ENCODE results near the gene MNT. TPM values are rescaled to one million over a fixed set of nuclear protein-coding genes. Genes with fewer than 3 reads are reported as not detected.

MNT gene
- total and polyA plus RNA-seq, 2 of the 8 experiments (the other 6 are each of a cell fraction or from before 2014, with no cell fraction given) = 5.0 to 17.3 TPM

DNA sequence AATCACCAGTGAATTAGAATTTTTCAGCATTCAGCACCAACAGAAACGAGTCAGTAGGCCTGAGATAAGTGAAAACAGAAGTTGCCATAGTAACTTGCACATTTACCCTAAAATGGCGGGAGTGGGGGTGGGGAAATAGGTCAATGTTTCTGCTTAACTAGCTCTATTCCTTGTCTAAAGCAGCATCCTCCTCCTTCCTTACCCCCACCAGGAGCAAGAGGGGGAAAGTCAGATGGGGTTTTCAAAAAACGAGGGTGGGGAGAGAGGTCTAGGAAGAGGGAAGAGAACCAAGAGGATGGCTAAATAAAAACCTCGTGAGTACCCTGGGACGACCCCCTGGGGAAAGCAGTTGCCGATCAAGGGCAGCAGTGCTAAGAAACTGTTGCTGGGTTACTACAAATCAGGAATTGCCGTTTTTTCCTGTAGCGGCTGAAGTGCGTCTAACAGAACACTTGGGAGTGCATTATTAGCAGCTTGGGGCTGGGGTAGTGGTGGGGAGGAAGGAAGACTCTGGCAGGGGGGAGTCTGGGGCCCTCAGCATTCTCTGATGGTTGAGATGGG lies 34.4 kb upstream of the MNT start (continued):
- TF ChIP-seq TCF12 (IDR thresholded peaks at IDR 0.05; ENCODE audit: low read depth, low read length) = 0 out of 2 replicates have a peak, but pooled peaks have one; percentile 13
- no peak for TF ChIP-seq EP300 (IDR thresholded peaks at IDR 0.05; ENCODE audit: borderline replicate concordance in 1 of 2, low read depth in 2 of 2, low read length in 2 of 2)
- no peak for TF ChIP-seq FOSL1 (IDR thresholded peaks at IDR 0.05; ENCODE audit: insufficient read depth, low read depth, low read length)
- TF ChIP-seq HDAC6 (IDR thresholded peaks at IDR 0.05; ENCODE audit: low read depth, low read length) = no peak
- TF ChIP-seq, protein P1, sequence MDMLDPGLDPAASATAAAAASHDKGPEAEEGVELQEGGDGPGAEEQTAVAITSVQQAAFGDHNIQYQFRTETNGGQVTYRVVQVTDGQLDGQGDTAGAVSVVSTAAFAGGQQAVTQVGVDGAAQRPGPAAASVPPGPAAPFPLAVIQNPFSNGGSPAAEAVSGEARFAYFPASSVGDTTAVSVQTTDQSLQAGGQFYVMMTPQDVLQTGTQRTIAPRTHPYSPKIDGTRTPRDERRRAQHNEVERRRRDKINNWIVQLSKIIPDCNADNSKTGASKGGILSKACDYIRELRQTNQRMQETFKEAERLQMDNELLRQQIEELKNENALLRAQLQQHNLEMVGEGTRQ (IDR thresholded peaks at IDR 0.05; ENCODE audit: low read length) = no peak
- TF ChIP-seq ZNF274 (IDR thresholded peaks at IDR 0.05; ENCODE audit: borderline replicate concordance, extremely low read depth, low read length) = no peak
- TF ChIP-seq JUN (IDR thresholded peaks at IDR 0.05; ENCODE audit: low read depth, low read length) = no peak
- TF ChIP-seq BRCA1 (IDR thresholded peaks at IDR 0.05; ENCODE audit: low read depth, low read length) = no peak
- TF ChIP-seq SIN3A (conservative IDR thresholded peaks at IDR 0.05 in 1 of 2, IDR thresholded peaks at IDR 0.05 in 1 of 2; ENCODE audit: low read depth in 1 of 2, low read length in 2 of 2) = no peak
